OCI-LY3 (cell line): ENCODE results near the gene KDM4B.

ENCODE experiments used
- EZH2phosphoT487 ChIP-seq: fragments of 200-600 bp; shearing (Covaris generic); IDR thresholded peaks from 2 replicates; pipeline ENCODE4 v1.6.1; 2018; ENCODE audit warnings: antibody characterized with exemption, mixed run types, low read depth
- TF ChIP-seq, protein P1 (sequence below): fragments of 200-600, 300-600 bp; sonication (generic); IDR thresholded peaks from 2 replicates; pipeline ENCODE4 v1.5.1; 2014; ENCODE audit warnings: antibody characterized with exemption, low read length, low read depth

DNA sequence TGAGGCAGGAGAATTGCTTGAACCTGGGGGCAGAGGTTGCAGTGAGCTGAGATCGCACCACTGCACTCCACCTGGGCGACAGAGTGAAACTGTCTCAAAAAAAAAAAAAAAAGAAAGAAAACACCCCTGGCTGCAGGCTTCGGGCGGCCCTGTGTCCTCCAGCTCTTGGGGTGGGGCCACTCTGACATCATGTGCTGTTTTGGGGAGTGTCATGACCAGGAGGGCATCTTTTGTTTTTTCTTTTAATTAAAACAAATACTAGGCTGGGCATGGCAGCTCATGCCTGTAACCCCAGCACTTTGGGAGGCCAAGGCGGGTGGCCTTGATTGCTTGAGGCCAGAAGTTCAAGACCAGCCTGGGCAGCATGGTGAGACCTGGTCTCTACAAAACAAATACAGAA lies 52.1 kb downstream of the KDM4B start:
- TF ChIP-seq, protein P1, sequence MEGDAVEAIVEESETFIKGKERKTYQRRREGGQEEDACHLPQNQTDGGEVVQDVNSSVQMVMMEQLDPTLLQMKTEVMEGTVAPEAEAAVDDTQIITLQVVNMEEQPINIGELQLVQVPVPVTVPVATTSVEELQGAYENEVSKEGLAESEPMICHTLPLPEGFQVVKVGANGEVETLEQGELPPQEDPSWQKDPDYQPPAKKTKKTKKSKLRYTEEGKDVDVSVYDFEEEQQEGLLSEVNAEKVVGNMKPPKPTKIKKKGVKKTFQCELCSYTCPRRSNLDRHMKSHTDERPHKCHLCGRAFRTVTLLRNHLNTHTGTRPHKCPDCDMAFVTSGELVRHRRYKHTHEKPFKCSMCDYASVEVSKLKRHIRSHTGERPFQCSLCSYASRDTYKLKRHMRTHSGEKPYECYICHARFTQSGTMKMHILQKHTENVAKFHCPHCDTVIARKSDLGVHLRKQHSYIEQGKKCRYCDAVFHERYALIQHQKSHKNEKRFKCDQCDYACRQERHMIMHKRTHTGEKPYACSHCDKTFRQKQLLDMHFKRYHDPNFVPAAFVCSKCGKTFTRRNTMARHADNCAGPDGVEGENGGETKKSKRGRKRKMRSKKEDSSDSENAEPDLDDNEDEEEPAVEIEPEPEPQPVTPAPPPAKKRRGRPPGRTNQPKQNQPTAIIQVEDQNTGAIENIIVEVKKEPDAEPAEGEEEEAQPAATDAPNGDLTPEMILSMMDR, result no peak
- TF ChIP-seq EZH2phosphoT487, result no peak
